Measurements from ENCODE around the gene SKA3. TPM values are rescaled to one million over a fixed set of nuclear protein-coding genes. Genes with fewer than 3 reads are reported as not detected.

SKA3 gene
- total and polyA plus RNA-seq, 2 of the 13 experiments (the other 11 are each of a cell fraction or from before 2014, with no cell fraction given), result 7.2 to 10.8 TPM

DNA sequence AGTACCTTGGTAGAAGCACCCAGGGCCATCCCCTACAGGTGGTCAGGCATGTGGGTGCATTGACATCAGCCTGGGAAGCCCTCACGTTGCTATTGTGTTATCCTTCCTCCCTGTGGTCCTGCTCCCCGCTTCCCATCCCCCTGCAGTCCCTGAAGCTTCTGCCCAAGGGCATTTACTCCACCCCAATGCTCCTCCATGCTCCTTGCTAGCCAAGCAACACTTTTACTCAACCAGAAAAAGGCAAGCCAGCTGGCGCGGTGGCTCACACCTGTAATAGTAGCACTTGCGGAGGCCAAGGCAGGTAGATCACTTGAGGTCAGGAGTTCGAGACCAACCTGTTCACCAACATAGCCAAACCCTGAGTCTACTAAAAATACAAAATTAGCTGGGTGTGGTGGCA lies 60.2 kb downstream of the SKA3 start (continued):
- TF ChIP-seq, protein P1, sequence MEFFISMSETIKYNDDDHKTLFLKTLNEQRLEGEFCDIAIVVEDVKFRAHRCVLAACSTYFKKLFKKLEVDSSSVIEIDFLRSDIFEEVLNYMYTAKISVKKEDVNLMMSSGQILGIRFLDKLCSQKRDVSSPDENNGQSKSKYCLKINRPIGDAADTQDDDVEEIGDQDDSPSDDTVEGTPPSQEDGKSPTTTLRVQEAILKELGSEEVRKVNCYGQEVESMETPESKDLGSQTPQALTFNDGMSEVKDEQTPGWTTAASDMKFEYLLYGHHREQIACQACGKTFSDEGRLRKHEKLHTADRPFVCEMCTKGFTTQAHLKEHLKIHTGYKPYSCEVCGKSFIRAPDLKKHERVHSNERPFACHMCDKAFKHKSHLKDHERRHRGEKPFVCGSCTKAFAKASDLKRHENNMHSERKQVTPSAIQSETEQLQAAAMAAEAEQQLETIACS (CRISPR knock-in tag; IDR thresholded peaks at IDR 0.05), result no peak
- TF ChIP-seq, protein P2, sequence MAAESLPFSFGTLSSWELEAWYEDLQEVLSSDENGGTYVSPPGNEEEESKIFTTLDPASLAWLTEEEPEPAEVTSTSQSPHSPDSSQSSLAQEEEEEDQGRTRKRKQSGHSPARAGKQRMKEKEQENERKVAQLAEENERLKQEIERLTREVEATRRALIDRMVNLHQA (CRISPR knock-in tag; IDR thresholded peaks at IDR 0.05), result no peak
- no peak for TF ChIP-seq ZNF558 (CRISPR knock-in tag; IDR thresholded peaks at IDR 0.05; ENCODE audit: borderline replicate concordance)
- no peak for TF ChIP-seq HOXA3 (CRISPR knock-in tag; IDR thresholded peaks at IDR 0.05)
- no peak for TF ChIP-seq PCBP1 (IDR thresholded peaks at IDR 0.05; ENCODE audit: borderline replicate concordance, low read depth, low read length)
- TF ChIP-seq SMARCC2 (IDR thresholded peaks at IDR 0.05), result no peak
- TF ChIP-seq, protein P3, sequence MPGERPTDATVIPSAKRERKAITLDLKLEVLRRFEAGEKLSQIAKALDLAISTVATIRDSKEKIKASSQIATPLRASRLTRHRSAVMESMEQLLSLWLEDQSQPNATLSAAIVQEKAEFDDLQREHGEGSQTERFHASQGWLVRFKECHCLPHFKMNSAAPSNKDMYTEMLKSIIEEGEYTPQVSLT (CRISPR knock-in tag; IDR thresholded peaks at IDR 0.05; ENCODE audit: borderline replicate concordance, low read depth), result no peak
- TF ChIP-seq MAZ (IDR thresholded peaks at IDR 0.05; ENCODE audit: borderline replicate concordance, low read depth, low read length), result no peak
- TF ChIP-seq MAZ (CRISPR knock-in tag; IDR thresholded peaks at IDR 0.05; ENCODE audit: low read depth), result no peak
- no peak for TF ChIP-seq ZSCAN22 (CRISPR knock-in tag; IDR thresholded peaks at IDR 0.05)

DNA sequence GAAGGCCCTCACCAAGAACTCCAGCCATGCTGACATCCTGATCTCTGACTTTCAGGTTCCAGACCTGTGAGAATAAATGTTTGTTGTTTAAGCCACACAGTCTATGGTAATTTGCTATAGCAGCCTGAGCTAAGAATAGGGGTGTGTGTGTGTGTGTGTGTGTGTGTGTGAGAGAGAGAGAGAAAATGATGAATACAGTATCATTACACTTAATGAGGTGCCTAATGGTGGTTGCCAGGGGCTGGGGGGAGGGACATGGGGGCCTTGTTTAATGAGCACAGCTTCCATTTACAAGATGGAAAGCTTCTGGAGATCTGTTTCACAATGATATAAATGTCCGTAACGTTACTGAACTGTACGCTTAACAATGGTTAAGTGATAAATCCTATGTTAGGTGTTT lies 61.1 kb downstream of the SKA3 start:
- no peak for FAIRE-seq
- TF ChIP-seq, protein P4, sequence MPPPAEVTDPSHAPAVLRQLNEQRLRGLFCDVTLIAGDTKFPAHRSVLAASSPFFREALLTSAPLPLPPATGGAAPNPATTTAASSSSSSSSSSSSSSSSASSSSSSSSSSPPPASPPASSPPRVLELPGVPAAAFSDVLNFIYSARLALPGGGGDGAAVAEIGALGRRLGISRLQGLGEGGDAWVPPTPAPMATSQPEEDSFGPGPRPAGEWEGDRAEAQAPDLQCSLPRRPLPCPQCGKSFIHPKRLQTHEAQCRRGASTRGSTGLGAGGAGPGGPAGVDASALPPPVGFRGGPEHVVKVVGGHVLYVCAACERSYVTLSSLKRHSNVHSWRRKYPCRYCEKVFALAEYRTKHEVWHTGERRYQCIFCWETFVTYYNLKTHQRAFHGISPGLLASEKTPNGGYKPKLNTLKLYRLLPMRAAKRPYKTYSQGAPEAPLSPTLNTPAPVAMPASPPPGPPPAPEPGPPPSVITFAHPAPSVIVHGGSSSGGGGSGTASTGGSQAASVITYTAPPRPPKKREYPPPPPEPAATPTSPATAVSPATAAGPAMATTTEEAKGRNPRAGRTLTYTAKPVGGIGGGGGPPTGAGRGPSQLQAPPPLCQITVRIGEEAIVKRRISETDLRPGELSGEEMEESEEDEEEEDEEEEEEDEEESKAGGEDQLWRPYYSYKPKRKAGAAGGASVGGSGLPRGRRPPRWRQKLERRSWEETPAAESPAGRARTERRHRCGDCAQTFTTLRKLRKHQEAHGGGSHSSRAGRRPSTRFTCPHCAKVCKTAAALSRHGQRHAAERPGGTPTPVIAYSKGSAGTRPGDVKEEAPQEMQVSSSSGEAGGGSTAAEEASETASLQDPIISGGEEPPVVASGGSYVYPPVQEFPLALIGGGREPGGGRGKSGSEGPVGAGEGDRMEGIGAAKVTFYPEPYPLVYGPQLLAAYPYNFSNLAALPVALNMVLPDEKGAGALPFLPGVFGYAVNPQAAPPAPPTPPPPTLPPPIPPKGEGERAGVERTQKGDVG (CRISPR knock-in tag; IDR thresholded peaks at IDR 0.05; ENCODE audit: borderline replicate concordance), result no peak
- TF ChIP-seq, protein P5, sequence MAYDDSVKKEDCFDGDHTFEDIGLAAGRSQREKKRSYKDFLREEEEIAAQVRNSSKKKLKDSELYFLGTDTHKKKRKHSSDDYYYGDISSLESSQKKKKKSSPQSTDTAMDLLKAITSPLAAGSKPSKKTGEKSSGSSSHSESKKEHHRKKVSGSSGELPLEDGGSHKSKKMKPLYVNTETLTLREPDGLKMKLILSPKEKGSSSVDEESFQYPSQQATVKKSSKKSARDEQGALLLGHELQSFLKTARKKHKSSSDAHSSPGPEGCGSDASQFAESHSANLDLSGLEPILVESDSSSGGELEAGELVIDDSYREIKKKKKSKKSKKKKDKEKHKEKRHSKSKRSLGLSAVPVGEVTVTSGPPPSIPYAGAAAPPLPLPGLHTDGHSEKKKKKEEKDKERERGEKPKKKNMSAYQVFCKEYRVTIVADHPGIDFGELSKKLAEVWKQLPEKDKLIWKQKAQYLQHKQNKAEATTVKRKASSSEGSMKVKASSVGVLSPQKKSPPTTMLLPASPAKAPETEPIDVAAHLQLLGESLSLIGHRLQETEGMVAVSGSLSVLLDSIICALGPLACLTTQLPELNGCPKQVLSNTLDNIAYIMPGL (CRISPR knock-in tag; IDR thresholded peaks at IDR 0.05; ENCODE audit: borderline replicate concordance in 1 of 2, low read depth in 1 of 2), result no peak
- TF ChIP-seq, protein P6, sequence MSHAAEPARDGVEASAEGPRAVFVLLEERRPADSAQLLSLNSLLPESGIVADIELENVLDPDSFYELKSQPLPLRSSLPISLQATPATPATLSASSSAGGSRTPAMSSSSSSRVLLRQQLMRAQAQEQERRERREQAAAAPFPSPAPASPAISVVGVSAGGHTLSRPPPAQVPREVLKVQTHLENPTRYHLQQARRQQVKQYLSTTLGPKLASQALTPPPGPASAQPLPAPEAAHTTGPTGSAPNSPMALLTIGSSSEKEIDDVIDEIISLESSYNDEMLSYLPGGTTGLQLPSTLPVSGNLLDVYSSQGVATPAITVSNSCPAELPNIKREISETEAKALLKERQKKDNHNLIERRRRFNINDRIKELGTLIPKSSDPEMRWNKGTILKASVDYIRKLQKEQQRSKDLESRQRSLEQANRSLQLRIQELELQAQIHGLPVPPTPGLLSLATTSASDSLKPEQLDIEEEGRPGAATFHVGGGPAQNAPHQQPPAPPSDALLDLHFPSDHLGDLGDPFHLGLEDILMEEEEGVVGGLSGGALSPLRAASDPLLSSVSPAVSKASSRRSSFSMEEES (CRISPR knock-in tag; IDR thresholded peaks at IDR 0.05), result no peak
- no peak for TF ChIP-seq MED8 (CRISPR knock-in tag; IDR thresholded peaks at IDR 0.05; ENCODE audit: insufficient replicate concordance)

More for the DNA sequence above, 61.1 kb downstream of the SKA3 start:
- H2AFZ ChIP-seq (ENCODE audit: low read length), result no peak overlapping the region
- no peaks in the 10 kb centered on the region for H4K20me1 ChIP-seq (ENCODE audit: insufficient read depth, low read length)
- BruUV-seq (replicated peaks), result no TSS peak
- in situ Hi-C loops (cut with HindIII; ENCODE audit: extremely low pct_ligation_motif_present, low pct_unique_long_range_greater_than_20kb) (no loop called here), intact Hi-C loops (cut with micrococcal nuclease; ENCODE audit: unreplicated experiment) (no loop called here)
- 63% methylated on average over 3 of the region's 3 CpGs for WGBS (ENCODE audit: low lambda C conversion rate)
- no peak overlapping the region; the same call in 1 of the 2 replicates for H3K4me2 ChIP-seq (ENCODE audit: low read depth, low read length)
- CTCF ChIA-PET (ENCODE audit: low intra/inter-chr PET ratio, low total read pairs), result no interaction called here
- ATAC-seq (no peak), DNase-seq (ENCODE audit: low spot score) (no peak)
- H3K4me3 ChIP-seq (replicated peaks in 1 of 3; ENCODE audit: insufficient read depth in 1 of 3, low read depth in 2 of 3, low read length in 3 of 3), result no peak overlapping the region
- no peak overlapping the region for H3K9ac ChIP-seq (ENCODE audit: insufficient read depth, low read depth, low read length)
- peaks cover 59% of the 10 kb centered on the region for H3K4me1 ChIP-seq (ENCODE audit: insufficient read depth, low read length)
- no peaks in the 10 kb centered on the region for H3K9me3 ChIP-seq (ENCODE audit: low read length)
- H3K27ac ChIP-seq (ENCODE audit: extremely low read length, insufficient read depth, low read length), result no peak overlapping the region
- no peaks in the 10 kb centered on the region for H3K36me3 ChIP-seq (replicated peaks in 1 of 2; ENCODE audit: control insufficient read depth in 1 of 2, insufficient read depth in 2 of 2, low read length in 2 of 2)
- no peaks in the 10 kb centered on the region for H3K27me3 ChIP-seq (ENCODE audit: control insufficient read depth in 1 of 2, insufficient read depth in 2 of 2, low read length in 2 of 2)
- POLR2A ChIA-PET, result no interaction called here
- H3K79me2 ChIP-seq (ENCODE audit: insufficient read depth, low read length), result no peaks in the 10 kb centered on the region
